Measurements from ENCODE around the gene SIM2.
"Not testable (repeated sequence)": the region's sequence is repeated elsewhere in the genome, so short reads cannot be mapped to it uniquely, and the experiment has no call there.

The SIM2 gene, protein sequence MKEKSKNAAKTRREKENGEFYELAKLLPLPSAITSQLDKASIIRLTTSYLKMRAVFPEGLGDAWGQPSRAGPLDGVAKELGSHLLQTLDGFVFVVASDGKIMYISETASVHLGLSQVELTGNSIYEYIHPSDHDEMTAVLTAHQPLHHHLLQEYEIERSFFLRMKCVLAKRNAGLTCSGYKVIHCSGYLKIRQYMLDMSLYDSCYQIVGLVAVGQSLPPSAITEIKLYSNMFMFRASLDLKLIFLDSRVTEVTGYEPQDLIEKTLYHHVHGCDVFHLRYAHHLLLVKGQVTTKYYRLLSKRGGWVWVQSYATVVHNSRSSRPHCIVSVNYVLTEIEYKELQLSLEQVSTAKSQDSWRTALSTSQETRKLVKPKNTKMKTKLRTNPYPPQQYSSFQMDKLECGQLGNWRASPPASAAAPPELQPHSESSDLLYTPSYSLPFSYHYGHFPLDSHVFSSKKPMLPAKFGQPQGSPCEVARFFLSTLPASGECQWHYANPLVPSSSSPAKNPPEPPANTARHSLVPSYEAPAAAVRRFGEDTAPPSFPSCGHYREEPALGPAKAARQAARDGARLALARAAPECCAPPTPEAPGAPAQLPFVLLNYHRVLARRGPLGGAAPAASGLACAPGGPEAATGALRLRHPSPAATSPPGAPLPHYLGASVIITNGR

DNA sequence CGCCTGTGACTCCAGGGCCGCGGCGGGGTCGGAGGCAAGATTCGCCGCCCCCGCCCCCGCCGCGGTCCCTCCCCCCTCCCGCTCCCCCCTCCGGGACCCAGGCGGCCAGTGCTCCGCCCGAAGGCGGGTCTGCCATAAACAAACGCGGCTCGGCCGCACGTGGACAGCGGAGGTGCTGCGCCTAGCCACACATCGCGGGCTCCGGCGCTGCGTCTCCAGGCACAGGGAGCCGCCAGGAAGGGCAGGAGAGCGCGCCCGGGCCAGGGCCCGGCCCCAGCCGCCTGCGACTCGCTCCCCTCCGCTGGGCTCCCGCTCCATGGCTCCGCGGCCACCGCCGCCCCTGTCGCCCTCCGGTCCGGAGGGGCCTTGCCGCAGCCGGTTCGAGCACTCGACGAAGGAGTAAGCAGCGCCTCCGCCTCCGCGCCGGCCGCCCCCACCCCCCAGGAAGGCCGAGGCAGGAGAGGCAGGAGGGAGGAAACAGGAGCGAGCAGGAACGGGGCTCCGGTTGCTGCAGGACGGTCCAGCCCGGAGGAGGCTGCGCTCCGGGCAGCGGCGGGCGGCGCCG, at the start of gene SIM2:
Gene SIM2 (plus strand): TSS at position 135 of the 565 bp plus-strand sequence. CDS start 632 bp downstream, outside the sequence.
- TF ChIP-seq, protein P1, sequence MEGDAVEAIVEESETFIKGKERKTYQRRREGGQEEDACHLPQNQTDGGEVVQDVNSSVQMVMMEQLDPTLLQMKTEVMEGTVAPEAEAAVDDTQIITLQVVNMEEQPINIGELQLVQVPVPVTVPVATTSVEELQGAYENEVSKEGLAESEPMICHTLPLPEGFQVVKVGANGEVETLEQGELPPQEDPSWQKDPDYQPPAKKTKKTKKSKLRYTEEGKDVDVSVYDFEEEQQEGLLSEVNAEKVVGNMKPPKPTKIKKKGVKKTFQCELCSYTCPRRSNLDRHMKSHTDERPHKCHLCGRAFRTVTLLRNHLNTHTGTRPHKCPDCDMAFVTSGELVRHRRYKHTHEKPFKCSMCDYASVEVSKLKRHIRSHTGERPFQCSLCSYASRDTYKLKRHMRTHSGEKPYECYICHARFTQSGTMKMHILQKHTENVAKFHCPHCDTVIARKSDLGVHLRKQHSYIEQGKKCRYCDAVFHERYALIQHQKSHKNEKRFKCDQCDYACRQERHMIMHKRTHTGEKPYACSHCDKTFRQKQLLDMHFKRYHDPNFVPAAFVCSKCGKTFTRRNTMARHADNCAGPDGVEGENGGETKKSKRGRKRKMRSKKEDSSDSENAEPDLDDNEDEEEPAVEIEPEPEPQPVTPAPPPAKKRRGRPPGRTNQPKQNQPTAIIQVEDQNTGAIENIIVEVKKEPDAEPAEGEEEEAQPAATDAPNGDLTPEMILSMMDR (conservative IDR thresholded peaks at IDR 0.05; ENCODE audit: low read depth, low read length) = no peak
- no peak for DNase-seq (ENCODE audit: low read depth)
- no peak within 1 kb of the TSS for H3K4me3 ChIP-seq (ENCODE audit: low read length)

DNA sequence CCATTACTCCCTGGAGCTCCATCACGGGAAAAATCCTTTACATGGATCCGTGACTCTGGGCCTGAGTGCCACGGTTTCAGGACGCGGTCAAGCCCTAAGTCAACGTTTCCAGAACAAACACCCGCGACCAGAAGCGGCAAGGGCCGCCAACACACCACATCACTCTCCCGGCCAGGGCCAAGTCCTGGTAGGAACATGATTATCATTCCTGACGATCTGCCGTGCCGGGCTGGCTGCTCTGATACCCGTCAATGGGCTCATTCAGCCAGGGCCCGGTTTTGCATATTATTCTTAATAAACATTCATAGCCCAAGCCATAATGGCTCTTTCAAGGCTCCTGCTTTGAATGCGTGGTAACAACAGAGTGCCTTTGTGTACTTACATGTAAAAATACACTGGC, 44.6 kb upstream of the SIM2 start:
- TF ChIP-seq, protein P1 (conservative IDR thresholded peaks at IDR 0.05; ENCODE audit: low read depth, low read length) = no peak
- no peak overlapping the region for H3K4me3 ChIP-seq (ENCODE audit: low read length)
- DNase-seq (ENCODE audit: low read depth) = no peak

DNA sequence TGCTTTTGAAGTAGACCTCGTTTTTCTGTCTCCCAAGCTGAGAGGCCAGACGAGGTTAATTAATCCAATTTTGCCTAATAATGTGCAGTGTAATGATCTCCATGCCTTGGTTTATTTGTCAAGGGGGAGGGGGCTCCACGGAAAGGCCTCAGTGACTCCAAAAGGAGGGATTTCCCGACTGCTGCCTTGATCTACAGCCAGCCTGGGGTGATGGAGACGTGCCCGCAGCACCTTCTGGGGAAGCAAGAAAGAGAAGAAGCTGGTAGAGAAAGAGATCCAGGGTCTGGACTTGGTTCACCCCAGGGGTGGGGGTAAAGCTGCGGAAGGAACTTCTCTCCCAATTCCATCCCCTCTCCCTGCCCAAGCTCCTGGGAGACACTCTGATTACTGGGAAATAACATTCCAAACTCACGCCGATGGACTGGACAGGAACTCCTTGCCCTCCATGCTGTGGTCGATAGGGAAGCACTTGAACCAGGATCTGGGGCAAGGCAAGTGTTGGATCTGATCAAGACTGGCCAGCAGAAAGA, 44.1 kb upstream of the SIM2 start:
- no peak for DNase-seq (ENCODE audit: low read depth)
- TF ChIP-seq, protein P1 (conservative IDR thresholded peaks at IDR 0.05; ENCODE audit: low read depth, low read length) = no peak
- H3K4me3 ChIP-seq (ENCODE audit: low read length) = no peak overlapping the region

DNA sequence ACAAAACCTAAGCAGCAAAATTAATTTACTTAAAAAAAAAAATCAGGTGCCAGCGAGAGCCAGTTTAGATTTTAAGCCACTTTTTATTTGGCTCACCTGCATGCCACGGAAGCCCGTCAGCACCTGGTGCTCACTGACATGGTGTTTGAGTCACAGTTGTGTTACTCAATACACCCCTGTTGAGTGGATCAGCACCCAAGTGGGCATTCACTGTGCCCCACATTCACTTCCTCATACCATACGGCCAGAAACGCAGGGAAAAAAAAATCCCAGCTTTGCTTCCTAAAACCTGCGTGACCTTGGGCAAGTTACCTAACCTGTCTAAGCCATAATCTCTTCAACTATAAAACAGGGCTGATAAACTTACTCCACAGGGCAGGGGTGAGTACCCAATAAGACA, 42.8 kb upstream of the SIM2 start:
- DNase-seq (ENCODE audit: low read depth) = no peak
- TF ChIP-seq, protein P1 (conservative IDR thresholded peaks at IDR 0.05; ENCODE audit: low read depth, low read length) = no peak
- no peak overlapping the region for H3K4me3 ChIP-seq (ENCODE audit: low read length)

DNA sequence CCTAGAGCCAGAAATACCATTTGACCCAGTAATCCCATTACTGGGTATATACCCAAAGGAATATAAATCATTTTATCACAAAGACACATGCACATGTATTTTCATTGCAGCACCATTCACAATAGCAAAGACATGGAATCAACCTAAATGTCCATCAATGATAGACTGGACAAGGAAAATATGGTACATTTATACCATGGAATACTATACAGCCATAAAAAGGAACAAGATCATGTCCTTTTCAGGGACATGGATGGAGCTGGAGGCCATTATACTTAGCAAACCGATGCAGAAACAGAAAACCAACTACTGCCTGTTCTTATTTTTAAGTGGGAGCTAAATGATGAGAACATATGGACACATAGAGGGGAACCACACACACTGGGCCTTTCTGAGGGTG, 41.6 kb upstream of the SIM2 start:
- not testable (repeated sequence) for DNase-seq (ENCODE audit: low read depth); H3K4me3 ChIP-seq (ENCODE audit: low read length)

DNA sequence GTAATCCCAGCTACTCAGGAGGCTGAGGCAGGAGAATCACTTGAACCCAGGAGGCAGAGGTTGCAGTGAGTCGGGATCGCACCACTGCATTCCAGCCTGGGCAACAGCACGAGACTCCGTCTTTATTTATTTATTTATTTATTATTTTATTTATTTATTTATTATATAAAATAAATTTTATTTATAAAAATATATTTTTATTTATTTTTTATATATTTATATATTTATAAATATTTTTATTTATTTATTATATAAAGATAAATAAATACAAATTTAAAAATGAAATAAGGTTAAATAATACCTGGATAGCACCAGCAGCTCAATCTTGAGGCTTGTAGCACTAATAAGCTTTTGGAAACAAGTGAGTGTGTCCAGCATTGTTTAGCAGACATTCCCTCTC, 40.9 kb upstream of the SIM2 start:
- H3K4me3 ChIP-seq (ENCODE audit: low read length) = no peak overlapping the region
- TF ChIP-seq, protein P1 (conservative IDR thresholded peaks at IDR 0.05; ENCODE audit: low read depth, low read length) = no peak
- DNase-seq (ENCODE audit: low read depth) = no peak

DNA sequence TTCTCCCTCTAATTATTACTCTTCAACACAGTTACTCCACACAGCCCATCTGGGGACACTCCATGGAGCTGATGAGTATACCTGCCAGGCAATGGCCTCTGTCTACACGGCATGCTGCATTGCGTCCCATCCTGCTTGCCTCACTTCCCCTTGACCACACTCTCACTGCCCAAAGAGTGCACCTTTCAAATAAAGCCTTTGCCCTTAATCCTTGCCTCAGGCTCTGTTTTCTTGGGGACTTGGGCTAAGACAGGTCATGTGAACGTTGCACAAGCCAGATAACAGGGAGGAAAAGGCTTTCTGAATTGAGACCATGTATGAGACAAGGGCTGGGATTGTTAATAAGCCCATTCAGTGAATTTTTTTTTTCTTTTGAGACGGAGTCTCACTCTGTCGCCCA, 40.0 kb upstream of the SIM2 start:
- TF ChIP-seq, protein P1 (conservative IDR thresholded peaks at IDR 0.05; ENCODE audit: low read depth, low read length) = no peak
- no peak overlapping the region for H3K4me3 ChIP-seq (ENCODE audit: low read length)
- DNase-seq (ENCODE audit: low read depth) = no peak

Measured in retinal pigment epithelial cell (primary cell).